SIG-M5 (cell line): Measurements from ENCODE around the gene ZNF474.

Experiments used
- DNase-seq: peaks from one replicate; lab custom pipeline; 2025; lab: John Stamatoyannopoulos, UW

ZNF474 gene

GRCh38 chr5:122180863-122181548 lies 51.7 kb downstream of the ZNF474 start:
- DNase-seq = no peak

- DNase-seq = no peak
Measured at GRCh38 chr5:122181863-122182262, 52.5 kb downstream of the ZNF474 start.

- DNase-seq = no peak
Measured at GRCh38 chr5:122182491-122182921, 53.2 kb downstream of the ZNF474 start.

GRCh38 chr5:122183098-122183787 lies 53.9 kb downstream of the ZNF474 start:
- no peak for DNase-seq

- no peak for DNase-seq
Measured at GRCh38 chr5:122183788-122184170, 54.4 kb downstream of the ZNF474 start.

GRCh38 chr5:122184676-122185255 lies 55.4 kb downstream of the ZNF474 start:
- DNase-seq = no peak

- DNase-seq = no peak
Measured at GRCh38 chr5:122187426-122187825, 58.1 kb downstream of the ZNF474 start.

GRCh38 chr5:122190156-122190555 lies 60.8 kb downstream of the ZNF474 start:
- no peak for DNase-seq

- no peak for DNase-seq
Measured at GRCh38 chr5:122192497-122193496, 63.5 kb downstream of the ZNF474 start.

- DNase-seq = no peak
Measured at GRCh38 chr5:122195802-122196394, 66.6 kb downstream of the ZNF474 start.

GRCh38 chr5:122199146-122199545 lies 69.8 kb downstream of the ZNF474 start:
- no peak for DNase-seq

- DNase-seq = no peak
Measured at GRCh38 chr5:122200450-122200849, 71.1 kb downstream of the ZNF474 start.

GRCh38 chr5:122200865-122201264 lies 71.5 kb downstream of the ZNF474 start:
- DNase-seq = no peak

GRCh38 chr5:122201365-122201764 lies 72.0 kb downstream of the ZNF474 start:
- DNase-seq = no peak

- DNase-seq = no peak
Measured at GRCh38 chr5:122202952-122203351, 73.6 kb downstream of the ZNF474 start.
